Fibroblast of mammary gland (primary cell): ENCODE results near the gene AHRR.

ENCODE experiments used
- DNase-seq: peaks from one replicate; pipeline ENCODE4 v3.0.0-alpha.2; 2010; ENCODE audit warnings: low read depth
- H3K4me3 ChIP-seq: 2 replicates; pipeline ENCODE4 v1.5.1; 2011; ENCODE audit warnings: low read depth, mild to moderate bottlenecking, low read length, moderate library complexity; ENCODE audit not compliant: control insufficient read depth
- TF ChIP-seq, protein P1 (sequence below): conservative IDR thresholded peaks from 2 replicates; pipeline ENCODE4 v1.5.1; 2011; ENCODE audit warnings: low read depth, low read length, inconsistent platforms; ENCODE audit not compliant: control insufficient read depth, insufficient read depth

AHRR gene

DNA sequence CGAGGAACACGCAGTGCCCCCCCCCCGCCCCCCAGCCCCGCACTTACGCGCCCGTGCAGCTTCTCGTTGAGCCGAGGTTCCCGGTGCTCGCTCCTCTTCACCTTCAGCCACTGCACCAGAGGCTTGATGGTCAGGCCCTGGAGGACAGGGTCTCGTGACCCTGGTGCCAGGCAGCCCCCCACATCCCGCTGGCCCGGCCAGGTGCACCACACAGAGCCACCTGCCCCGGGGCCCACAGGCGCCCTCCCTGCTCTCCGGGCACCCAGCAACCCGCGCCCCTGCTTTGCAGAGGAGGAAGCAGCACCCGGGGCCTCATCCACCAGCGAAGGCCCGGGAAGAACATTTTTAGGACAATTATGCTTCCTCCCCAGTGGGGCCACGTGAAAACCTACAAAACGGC is 160.5 kb downstream of the AHRR start:
- TF ChIP-seq, protein P1, sequence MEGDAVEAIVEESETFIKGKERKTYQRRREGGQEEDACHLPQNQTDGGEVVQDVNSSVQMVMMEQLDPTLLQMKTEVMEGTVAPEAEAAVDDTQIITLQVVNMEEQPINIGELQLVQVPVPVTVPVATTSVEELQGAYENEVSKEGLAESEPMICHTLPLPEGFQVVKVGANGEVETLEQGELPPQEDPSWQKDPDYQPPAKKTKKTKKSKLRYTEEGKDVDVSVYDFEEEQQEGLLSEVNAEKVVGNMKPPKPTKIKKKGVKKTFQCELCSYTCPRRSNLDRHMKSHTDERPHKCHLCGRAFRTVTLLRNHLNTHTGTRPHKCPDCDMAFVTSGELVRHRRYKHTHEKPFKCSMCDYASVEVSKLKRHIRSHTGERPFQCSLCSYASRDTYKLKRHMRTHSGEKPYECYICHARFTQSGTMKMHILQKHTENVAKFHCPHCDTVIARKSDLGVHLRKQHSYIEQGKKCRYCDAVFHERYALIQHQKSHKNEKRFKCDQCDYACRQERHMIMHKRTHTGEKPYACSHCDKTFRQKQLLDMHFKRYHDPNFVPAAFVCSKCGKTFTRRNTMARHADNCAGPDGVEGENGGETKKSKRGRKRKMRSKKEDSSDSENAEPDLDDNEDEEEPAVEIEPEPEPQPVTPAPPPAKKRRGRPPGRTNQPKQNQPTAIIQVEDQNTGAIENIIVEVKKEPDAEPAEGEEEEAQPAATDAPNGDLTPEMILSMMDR: no peak
- no peak for DNase-seq
- H3K4me3 ChIP-seq: no peak overlapping the region

DNA sequence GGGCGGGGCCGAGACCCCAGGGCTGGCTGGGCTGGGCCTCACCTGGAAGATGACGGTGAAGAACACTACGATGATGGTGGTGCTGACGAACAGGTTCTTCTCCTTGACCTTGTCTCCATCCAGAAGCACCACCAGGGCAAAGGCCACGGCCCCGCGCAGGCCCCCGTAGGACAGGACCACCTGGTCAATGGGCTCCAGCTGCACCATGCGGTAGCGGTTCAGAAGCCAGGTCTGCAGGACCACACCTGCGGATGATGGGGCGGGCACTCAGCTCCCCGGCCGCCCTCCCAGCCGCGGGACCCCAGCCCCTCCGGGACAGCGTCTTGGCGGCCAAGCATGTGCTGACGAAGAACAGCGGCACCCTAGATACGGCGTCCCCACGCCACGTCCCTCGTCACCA is 161.0 kb downstream of the AHRR start:
- DNase-seq: no peak
- no peak overlapping the region for H3K4me3 ChIP-seq
- TF ChIP-seq, protein P1: no peak

DNA sequence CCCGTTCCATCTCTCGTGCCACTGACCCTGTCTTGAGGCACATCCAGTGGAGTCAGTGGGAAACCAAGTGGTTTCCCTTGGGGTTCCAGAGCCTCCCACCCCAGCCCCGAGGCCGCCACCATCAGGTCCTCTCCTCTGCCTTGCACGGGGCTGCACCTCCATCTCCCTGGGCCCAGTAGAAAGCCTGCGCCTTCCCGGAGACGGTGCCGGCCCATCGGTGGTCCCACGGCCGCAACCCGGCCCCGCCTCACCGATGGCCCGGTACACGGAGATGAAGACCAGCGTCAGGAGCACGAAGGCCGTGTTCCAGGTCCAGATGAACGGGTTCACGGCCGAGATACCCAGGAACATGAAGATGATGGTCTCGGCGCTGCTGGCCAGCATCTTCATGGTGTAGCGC is 161.5 kb downstream of the AHRR start:
- DNase-seq: no peak
- TF ChIP-seq, protein P1: no peak
- H3K4me3 ChIP-seq: no peak overlapping the region

DNA sequence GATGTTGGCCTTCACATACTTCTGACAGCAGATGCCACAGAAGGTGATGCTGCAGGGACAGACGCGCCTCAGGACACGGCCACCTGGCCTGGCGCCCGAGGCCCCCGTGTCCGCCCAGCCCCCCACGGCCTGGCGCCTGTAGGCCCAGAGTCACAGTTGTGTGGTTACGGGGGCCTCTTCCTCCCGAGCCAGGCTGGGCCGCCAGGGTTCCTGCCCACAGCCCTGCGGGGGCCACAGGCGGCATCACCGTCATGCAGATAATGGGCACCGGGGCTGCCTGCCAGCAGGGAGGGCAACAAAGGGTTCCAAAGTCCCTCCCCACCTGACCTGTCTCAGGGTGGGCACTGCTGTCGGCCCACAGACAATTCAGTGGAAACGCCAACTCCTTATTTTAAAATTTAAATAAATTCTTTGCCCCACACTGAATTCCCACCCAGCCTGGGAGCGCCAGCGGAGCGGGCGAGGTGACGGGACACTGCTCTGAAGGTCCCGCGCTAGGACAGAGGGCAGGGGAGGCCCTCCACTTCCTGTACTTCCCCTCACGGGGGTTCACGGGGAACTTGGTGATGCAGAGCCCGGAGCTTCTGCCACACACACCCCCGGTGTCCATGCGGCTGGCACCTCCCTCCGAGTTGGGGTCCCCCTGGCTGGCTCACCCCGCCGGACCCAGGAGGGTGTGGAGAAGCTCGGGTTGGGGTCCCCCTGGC is 162.1 kb downstream of the AHRR start:
- DNase-seq: no peak
- TF ChIP-seq, protein P1: no peak
- H3K4me3 ChIP-seq: no peak overlapping the region

DNA sequence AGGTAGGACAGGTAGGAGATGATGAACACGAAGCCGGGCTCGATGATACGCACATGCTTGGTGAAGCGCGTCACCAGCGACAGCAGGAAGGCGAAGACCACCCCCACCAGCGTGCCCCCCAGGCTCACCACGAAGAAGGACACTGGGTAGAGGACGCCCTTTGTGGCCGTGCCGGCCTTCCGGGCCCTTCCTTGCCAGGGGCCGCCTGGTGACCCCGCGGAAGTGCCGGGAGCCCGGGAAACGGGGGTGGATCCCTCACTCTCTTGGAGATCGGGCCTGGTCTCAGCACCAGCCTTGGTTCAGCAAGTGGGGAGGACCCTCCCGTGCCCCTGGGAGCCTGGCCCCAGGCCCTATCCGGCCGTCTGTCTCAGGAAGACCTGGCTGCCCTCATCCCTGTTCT is 163.0 kb downstream of the AHRR start:
- no peak for DNase-seq
- H3K4me3 ChIP-seq: no peak overlapping the region
- TF ChIP-seq, protein P1: no peak

DNA sequence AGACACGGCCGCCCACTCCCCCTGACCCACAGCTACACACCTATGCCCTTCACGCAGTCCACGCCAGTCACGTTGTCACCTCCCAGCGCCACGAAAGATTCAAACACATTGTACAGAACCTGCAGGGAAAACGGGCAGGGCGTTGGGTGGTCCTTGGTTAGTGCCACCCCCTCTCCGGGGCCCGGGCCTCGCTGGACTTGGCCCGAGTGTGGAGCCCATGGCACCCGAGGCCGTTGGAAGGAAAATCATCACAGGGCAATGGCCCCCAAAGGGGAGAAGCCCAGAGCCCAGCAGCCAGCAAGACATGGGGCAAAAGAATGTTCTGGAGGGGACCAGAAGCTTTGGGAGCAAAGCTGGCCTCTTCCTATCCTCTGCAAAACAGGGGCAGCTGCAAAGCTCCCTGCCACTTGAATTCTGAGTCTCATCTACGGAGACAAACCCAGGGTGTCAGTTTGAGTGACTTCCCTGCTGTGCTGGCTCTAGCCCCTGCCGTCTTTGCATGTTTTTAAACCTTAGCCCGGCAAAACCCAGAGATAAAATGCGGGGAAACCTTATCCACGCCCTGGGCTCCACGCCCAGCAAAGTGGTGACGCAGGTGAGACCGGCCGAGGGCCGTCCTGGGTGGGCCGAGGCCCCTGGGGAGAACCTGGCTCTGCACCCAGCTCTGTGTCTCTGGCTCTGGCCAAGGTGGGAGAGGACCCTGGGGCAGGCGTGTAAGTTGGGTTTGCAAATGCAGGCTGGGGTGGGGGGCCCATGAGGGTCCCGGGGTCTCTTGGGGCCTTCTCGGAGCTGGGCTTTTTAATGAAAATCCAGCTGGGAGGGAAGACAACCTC is 163.8 kb downstream of the AHRR start:
- TF ChIP-seq, protein P1: no peak
- no peak for DNase-seq
- H3K4me3 ChIP-seq: no peak overlapping the region
